Gastroesophageal sphincter (tissue), 3 donors: Measurements from ENCODE around the gene TMEM178B.

Source experiments
- POLR2A ChIP-seq, 2 donors: fragments of 450-650 bp; IDR thresholded peaks; one replicate each; pipeline ENCODE4 v1.6.1; 2017; ENCODE audit warnings: antibody characterized with exemption in 2 of 2, mild to moderate bottlenecking in 2 of 2, moderate library complexity in 1 of 2
- POLR2AphosphoS5 ChIP-seq: sonication (generic); formaldehyde crosslinking; IDR thresholded peaks from one replicate; pipeline ENCODE4 v1.6.1; 2017; ENCODE audit warnings: antibody characterized with exemption
- TF ChIP-seq, protein P1 (sequence below), 4 experiments: fragments of 200-600 bp in 2 of 4; fragments of 450-650 bp in 2 of 4; sonication (generic) in 1 of 4; IDR thresholded peaks; one replicate each; pipeline ENCODE4 v1.5.1; 2017 to 2019; ENCODE audit warnings: antibody characterized with exemption in 4 of 4, mild to moderate bottlenecking in 2 of 4, moderate library complexity in 2 of 4

DNA sequence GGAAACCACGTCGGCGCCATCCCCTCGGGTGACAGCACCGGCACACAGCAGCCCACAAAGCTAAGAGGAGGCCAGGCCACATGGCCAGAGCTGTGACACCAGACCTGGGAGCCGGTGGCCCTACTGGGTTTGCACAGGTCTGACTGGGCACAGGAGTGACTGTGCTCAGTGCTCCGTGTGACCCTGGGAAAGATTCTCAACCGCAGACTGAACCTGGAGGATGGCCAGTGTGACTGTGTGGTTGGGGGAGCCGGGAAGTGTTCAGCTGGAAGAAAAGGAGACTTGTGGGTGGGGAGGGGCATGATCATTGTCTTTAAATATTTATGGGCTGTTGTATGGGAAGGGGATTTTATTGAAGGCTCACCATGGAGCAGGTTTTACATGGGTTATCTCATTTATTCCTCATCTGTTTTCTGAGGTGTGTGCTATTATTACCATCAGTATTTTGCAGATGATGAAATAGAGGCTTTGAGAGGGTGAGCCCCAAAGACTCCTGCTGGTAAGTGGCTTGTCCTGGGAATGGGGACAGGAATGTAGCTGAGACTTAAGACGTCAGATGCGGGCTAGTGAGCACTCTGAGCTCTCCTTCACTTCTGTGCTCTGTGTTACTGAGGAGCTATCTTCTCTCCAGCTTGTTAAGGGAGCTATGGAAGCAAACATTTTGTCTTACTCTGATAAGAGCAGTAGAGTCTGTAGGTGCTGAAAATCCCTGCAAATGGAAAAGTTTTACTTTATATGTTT lies 127.5 kb downstream of the TMEM178B start:
- TF ChIP-seq, protein P1, sequence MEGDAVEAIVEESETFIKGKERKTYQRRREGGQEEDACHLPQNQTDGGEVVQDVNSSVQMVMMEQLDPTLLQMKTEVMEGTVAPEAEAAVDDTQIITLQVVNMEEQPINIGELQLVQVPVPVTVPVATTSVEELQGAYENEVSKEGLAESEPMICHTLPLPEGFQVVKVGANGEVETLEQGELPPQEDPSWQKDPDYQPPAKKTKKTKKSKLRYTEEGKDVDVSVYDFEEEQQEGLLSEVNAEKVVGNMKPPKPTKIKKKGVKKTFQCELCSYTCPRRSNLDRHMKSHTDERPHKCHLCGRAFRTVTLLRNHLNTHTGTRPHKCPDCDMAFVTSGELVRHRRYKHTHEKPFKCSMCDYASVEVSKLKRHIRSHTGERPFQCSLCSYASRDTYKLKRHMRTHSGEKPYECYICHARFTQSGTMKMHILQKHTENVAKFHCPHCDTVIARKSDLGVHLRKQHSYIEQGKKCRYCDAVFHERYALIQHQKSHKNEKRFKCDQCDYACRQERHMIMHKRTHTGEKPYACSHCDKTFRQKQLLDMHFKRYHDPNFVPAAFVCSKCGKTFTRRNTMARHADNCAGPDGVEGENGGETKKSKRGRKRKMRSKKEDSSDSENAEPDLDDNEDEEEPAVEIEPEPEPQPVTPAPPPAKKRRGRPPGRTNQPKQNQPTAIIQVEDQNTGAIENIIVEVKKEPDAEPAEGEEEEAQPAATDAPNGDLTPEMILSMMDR (IDR thresholded peaks at IDR 0.05) = no peak
- no peak for TF ChIP-seq POLR2A (IDR thresholded peaks at IDR 0.05)
- TF ChIP-seq POLR2AphosphoS5 = no peak
